ENCODE data around the gene MAN1B1. TPM values are rescaled to one million over a fixed set of nuclear protein-coding genes. Genes with fewer than 3 reads are reported as not detected.

Gene MAN1B1
- total and polyA plus RNA-seq, 2 of the 8 experiments (the other 6 are each of a cell fraction or from before 2014, with no cell fraction given), result 33.7 to 36.3 TPM

- no peak for TF ChIP-seq SUZ12 (IDR thresholded peaks at IDR 0.05; ENCODE audit: low read length)
Observed at GRCh38 chr9:137128862-137129455, 42.2 kb downstream of the MAN1B1 start (continued).
